HepG2 (cell line): ENCODE measurements around the gene NFKBIA. TPM values are rescaled to one million over a fixed set of nuclear protein-coding genes. Genes with fewer than 3 reads are reported as not detected.

Experiments
- ATAC-seq: fragments of 200-7000 bp; cut with Tn5 transposase; 3 replicates; pipeline ENCODE4 v1.9.1; 2020; ENCODE audit warnings: mild to moderate bottlenecking, moderate library complexity
- BruUV-seq: library from RNA; stranded (reverse); fragments of 400-500 nt; replicated peaks from 2 replicates; lab custom pipeline; 2021; lab: Mats Ljungman, UMichigan
- CTCF ChIA-PET: fragments of 300-600 bp; formaldehyde crosslinking; extraction: SDS; loops from one replicate; lab custom pipeline; 2021; ENCODE audit warnings: low total read pairs, inconsistent platforms, low intra/inter-chr PET ratio; lab: Yijun Ruan, JAX
- POLR2A ChIA-PET: fragments of 350-600 bp; sonication (Branson Sonifier 250); formaldehyde crosslinking; loops from one replicate; lab custom pipeline; 2020; ENCODE audit warnings: antibody characterized with exemption, inconsistent platforms; lab: Yijun Ruan, JAX
- DNase-seq: peaks from one replicate; pipeline ENCODE4 v3.0.0-alpha.2; 2015; ENCODE audit warnings: low spot score
- FAIRE-seq: peaks from 3 replicates; lab custom pipeline; 2011; peaks lifted over from hg19 to GRCh38; lab: Jason Lieb, UNC
- H2AFZ ChIP-seq: one replicate; pipeline ENCODE4 v1.6.1; 2011; ENCODE audit warnings: low read length, inconsistent platforms
- H3K27ac ChIP-seq: fragments of 300-600 bp; 3 replicates; pipeline ENCODE4 v1.8.0; 2011; ENCODE audit warnings: mixed run types, mild to moderate bottlenecking, mixed read lengths, low read length, inconsistent platforms; ENCODE audit not compliant: insufficient read depth; ENCODE audit errors: extremely low read length
- H3K27me3 ChIP-seq, 2 experiments: fragments of 200-600 bp in 1 of 2; 2 replicates in 1 of 2; 3 replicates in 1 of 2; pipeline versions ENCODE4 v1.6.0 to v1.8.0; 2011; ENCODE audit warnings: low read length in 2 of 2, mild to moderate bottlenecking in 2 of 2, moderate library complexity in 2 of 2, inconsistent platforms in 1 of 2; ENCODE audit not compliant: insufficient read depth in 2 of 2, control insufficient read depth in 1 of 2
- H3K36me3 ChIP-seq, 2 experiments: fragments of 200-600 bp in 1 of 2; replicated peaks in 1 of 2; 2 replicates in 1 of 2; 3 replicates in 1 of 2; pipeline versions ENCODE4 v1.5.1 to v1.8.0; 2011; ENCODE audit warnings: low read length in 2 of 2, inconsistent platforms in 1 of 2; ENCODE audit not compliant: insufficient read depth in 2 of 2, control insufficient read depth in 1 of 2
- H3K4me1 ChIP-seq: 2 replicates; pipeline ENCODE4 v1.5.1; 2012; ENCODE audit warnings: low read length, inconsistent platforms; ENCODE audit not compliant: insufficient read depth
- H3K4me2 ChIP-seq: 2 replicates; pipeline ENCODE4 v1.6.0; 2011; ENCODE audit warnings: low read depth, low read length, inconsistent platforms
- H3K4me3 ChIP-seq, 3 experiments: fragments of 200-600 bp in 1 of 3; sonication (generic), shearing (Covaris generic) in 1 of 3; replicated peaks in 1 of 3; 2 replicates each; pipeline ENCODE4 v1.5.1; 2011 to 2016; ENCODE audit warnings: low read length in 3 of 3, inconsistent platforms in 2 of 3, low read depth in 2 of 3, mild to moderate bottlenecking in 2 of 3, control low read depth in 1 of 3, mixed read lengths in 1 of 3; ENCODE audit not compliant: insufficient read depth in 1 of 3
- H3K79me2 ChIP-seq: one replicate; pipeline ENCODE4 v1.6.1; 2011; ENCODE audit warnings: low read length, inconsistent platforms; ENCODE audit not compliant: insufficient read depth
- H3K9ac ChIP-seq: 2 replicates; pipeline ENCODE4 v1.6.0; 2011; ENCODE audit warnings: mild to moderate bottlenecking, low read depth, low read length, inconsistent platforms; ENCODE audit not compliant: insufficient read depth
- H3K9me3 ChIP-seq: 2 replicates; pipeline ENCODE4 v1.5.1; 2012; ENCODE audit warnings: mild to moderate bottlenecking, low read length
- H4K20me1 ChIP-seq: 2 replicates; pipeline ENCODE4 v1.6.0; 2011; ENCODE audit warnings: inconsistent platforms, mild to moderate bottlenecking, low read length, moderate library complexity; ENCODE audit not compliant: insufficient read depth
- ATRX ChIP-seq: sonication (generic); formaldehyde crosslinking; IDR thresholded peaks from 2 replicates; pipeline ENCODE4 v1.4.0; 2020; ENCODE audit warnings: missing genetic modification reagents, borderline replicate concordance
- NAIF1 ChIP-seq: sonication (generic); formaldehyde crosslinking; IDR thresholded peaks from 2 replicates; pipeline ENCODE4 v1.5.0; 2020; ENCODE audit warnings: mild to moderate bottlenecking, missing genetic modification reagents, borderline replicate concordance
- PCBP1 ChIP-seq: fragments of 200-400 bp; formaldehyde crosslinking; IDR thresholded peaks from 2 replicates; pipeline ENCODE4 v1.6.1; 2017; ENCODE audit warnings: mild to moderate bottlenecking, low read depth, low read length, borderline replicate concordance
- POGZ ChIP-seq: sonication (generic); formaldehyde crosslinking; IDR thresholded peaks from 2 replicates; pipeline ENCODE4 v1.4.0; 2020; ENCODE audit warnings: mild to moderate bottlenecking, missing genetic modification reagents
- RFX3 ChIP-seq: IDR thresholded peaks from 2 replicates; pipeline ENCODE4 v1.6.1; 2016; ENCODE audit warnings: missing biosample characterization, missing genetic modification reagents
- RFXANK ChIP-seq: IDR thresholded peaks from 2 replicates; pipeline ENCODE4 v1.6.1; 2016
- TBX2 ChIP-seq: sonication (generic); formaldehyde crosslinking; IDR thresholded peaks from 2 replicates; pipeline ENCODE4 v1.5.0; 2020; ENCODE audit warnings: missing genetic modification reagents, mild to moderate bottlenecking, borderline replicate concordance
- THYN1 ChIP-seq: sonication (generic); formaldehyde crosslinking; IDR thresholded peaks from 2 replicates; pipeline ENCODE4 v1.8.1; 2023; ENCODE audit warnings: low read depth, mild to moderate bottlenecking, moderate library complexity, missing genetic modification reagents, borderline replicate concordance
- ZNF180 ChIP-seq: sonication (generic); formaldehyde crosslinking; IDR thresholded peaks from 2 replicates; pipeline ENCODE4 v1.4.0; 2020; ENCODE audit warnings: low read depth, missing genetic modification reagents, borderline replicate concordance
- ZNF264 ChIP-seq: sonication (generic); formaldehyde crosslinking; IDR thresholded peaks from 2 replicates; pipeline ENCODE4 v1.4.0; 2020; ENCODE audit warnings: missing genetic modification reagents
- ZSCAN12 ChIP-seq: sonication (generic); formaldehyde crosslinking; IDR thresholded peaks from 2 replicates; pipeline ENCODE4 v1.9.0; 2021; ENCODE audit warnings: mild to moderate bottlenecking, missing genetic modification reagents
- WGBS: methylation state at CpG from one replicate; pipeline ENCODE4 v1.1.6; 2017; ENCODE audit warnings: low lambda C conversion rate; 5-methylcytosine and 5-hydroxymethylcytosine counted together
- in situ Hi-C: cut with HindIII; loops from 2 replicates; pipeline ENCODE4 v1.10.0; 2017; ENCODE audit warnings: low pct_unique_long_range_greater_than_20kb; ENCODE audit not compliant: extremely low pct_ligation_motif_present
- intact Hi-C: fragments of 100-400 bp; cut with micrococcal nuclease; formaldehyde crosslinking; loops from one replicate; pipeline ENCODE4 v1.10.0; 2022; ENCODE audit not compliant: unreplicated experiment
- polyA plus RNA-seq, 8 experiments: library from polyadenylated mRNA; depleted of rRNA in 3 of 8; stranded (reverse) in 7 of 8; unstranded in 1 of 8; fragments of >200 nt; fragmentation: Illumina TruSeq in 4 of 8; extraction: Trizol in 4 of 8; gene quantifications; 2 replicates each; pipeline versions ENCODE4 v1.2.1 to v1.2.3, GENCODE V29; 2011 to 2016; ENCODE audit warnings: low read depth in 4 of 8, missing spikeins in 1 of 8, mixed read lengths in 1 of 8; ENCODE audit not compliant: insufficient read depth in 1 of 8
- total RNA-seq, 5 experiments: library from RNA; depleted of rRNA; stranded (reverse); fragments of >200 nt; fragmentation: Illumina TruSeq; extraction: Trizol; gene quantifications; 2 replicates each; pipeline ENCODE4 v1.2.3, GENCODE V29; 2016; ENCODE audit warnings: low read depth in 1 of 5
- TF ChIP-seq, protein P1 (sequence below): fragments of 450-650 bp; IDR thresholded peaks from 2 replicates; pipeline ENCODE4 v1.6.1; 2017

Gene NFKBIA
- total and polyA plus RNA-seq, 2 of the 13 experiments (the other 11 are each of a cell fraction or from before 2014, with no cell fraction given) = 197 to 319 TPM

DNA sequence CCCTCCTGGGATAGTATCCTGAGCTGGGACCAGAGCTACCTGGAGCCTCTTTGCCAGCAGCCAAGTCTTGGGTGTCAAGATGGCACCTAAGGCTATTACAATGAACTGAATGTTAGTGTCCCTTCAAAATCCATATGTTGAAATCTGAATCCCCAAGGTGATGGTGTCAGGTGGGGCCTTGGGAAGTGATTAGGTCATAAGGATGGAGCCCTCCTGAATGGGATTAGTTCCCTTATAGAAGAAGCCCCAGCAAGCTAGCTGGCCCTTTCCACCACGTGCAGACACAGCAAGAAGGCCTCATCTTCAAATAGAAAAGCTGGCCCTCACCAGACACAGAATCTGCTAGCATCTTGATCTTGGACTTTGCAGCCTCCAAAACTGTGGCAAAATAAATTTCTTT lies 12.4 kb downstream of the NFKBIA start:
- no peak overlapping the region for H3K4me2 ChIP-seq
- H3K36me3 ChIP-seq = no peaks in the 10 kb centered on the region
- FAIRE-seq = no peak
- no TSS peak for BruUV-seq
- no peak for DNase-seq
- in situ Hi-C loops (no loop called here), intact Hi-C loops (no loop called here)
- ChIA-PET CTCF (no interaction called here), POLR2A (interaction anchor here (2.9 to 12.0 kb wide), 2 partner anchors 7 to 10 kb away, joined by 15 to 211 read pairs; partner anchors contain the start of gene NFKBIA)
- no peak overlapping the region for H3K4me3 ChIP-seq
- H3K27ac ChIP-seq = no peak overlapping the region
- no peak overlapping the region for H2AFZ ChIP-seq
- no peak overlapping the region for H3K9ac ChIP-seq
- H3K79me2 ChIP-seq = no peaks in the 10 kb centered on the region
- WGBS = 55% methylated on average over 1 of the region's 1 CpG
- H3K9me3 ChIP-seq = no peaks in the 10 kb centered on the region
- ATAC-seq = no peak
- no peaks in the 10 kb centered on the region; a peak in 1 of 5 replicates for H3K27me3 ChIP-seq
- H3K4me1 ChIP-seq = peaks cover 43% of the 10 kb centered on the region
- no peaks in the 10 kb centered on the region for H4K20me1 ChIP-seq
- TF ChIP-seq RFX3 (CRISPR knock-in tag) (no peak), POGZ (no peak), ZNF264 (CRISPR knock-in tag) (peak; percentile 86), RFXANK (CRISPR knock-in tag) (no peak), ZNF180 (CRISPR knock-in tag) (0 out of 2 replicates have a peak, but pooled peaks have one; percentile 23), PCBP1 (no peak), NAIF1 (no peak), ZSCAN12 (CRISPR knock-in tag) (0 out of 2 replicates have a peak, but pooled peaks have one; percentile 20), ATRX (CRISPR knock-in tag) (no peak), THYN1 (CRISPR knock-in tag) (no peak), TBX2 (CRISPR knock-in tag) (no peak)
- TF ChIP-seq, protein P1, sequence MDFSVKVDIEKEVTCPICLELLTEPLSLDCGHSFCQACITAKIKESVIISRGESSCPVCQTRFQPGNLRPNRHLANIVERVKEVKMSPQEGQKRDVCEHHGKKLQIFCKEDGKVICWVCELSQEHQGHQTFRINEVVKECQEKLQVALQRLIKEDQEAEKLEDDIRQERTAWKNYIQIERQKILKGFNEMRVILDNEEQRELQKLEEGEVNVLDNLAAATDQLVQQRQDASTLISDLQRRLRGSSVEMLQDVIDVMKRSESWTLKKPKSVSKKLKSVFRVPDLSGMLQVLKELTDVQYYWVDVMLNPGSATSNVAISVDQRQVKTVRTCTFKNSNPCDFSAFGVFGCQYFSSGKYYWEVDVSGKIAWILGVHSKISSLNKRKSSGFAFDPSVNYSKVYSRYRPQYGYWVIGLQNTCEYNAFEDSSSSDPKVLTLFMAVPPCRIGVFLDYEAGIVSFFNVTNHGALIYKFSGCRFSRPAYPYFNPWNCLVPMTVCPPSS = no peak
